ENCODE results near the gene MLH3.

DNA sequence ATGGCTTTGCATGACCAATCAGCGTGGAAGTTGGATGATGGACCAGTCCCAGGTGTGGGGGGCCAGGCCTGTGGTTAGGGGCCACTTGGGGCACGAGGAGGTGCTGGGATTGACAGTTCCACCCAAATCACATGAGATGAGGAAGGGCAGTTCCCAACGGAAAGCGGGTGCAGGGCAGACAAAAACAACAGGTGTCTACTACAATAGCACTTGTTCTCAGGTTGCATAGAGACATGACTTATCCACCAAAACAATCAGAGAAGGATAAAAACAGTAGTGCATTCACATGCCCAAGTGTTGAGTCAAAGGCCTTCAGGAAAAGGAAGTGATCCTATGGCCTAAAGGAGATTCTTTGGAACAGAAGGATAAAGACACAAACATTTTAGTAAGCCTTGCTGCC lies 63.1 kb downstream of the MLH3 start:
- TF ChIP-seq, protein P1, sequence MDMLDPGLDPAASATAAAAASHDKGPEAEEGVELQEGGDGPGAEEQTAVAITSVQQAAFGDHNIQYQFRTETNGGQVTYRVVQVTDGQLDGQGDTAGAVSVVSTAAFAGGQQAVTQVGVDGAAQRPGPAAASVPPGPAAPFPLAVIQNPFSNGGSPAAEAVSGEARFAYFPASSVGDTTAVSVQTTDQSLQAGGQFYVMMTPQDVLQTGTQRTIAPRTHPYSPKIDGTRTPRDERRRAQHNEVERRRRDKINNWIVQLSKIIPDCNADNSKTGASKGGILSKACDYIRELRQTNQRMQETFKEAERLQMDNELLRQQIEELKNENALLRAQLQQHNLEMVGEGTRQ (IDR thresholded peaks at IDR 0.05; ENCODE audit: low read depth, low read length) = no peak
- TF ChIP-seq, protein P1 (CRISPR knock-in tag; IDR thresholded peaks at IDR 0.05; ENCODE audit: borderline replicate concordance) = no peak
- TF ChIP-seq, protein P2, sequence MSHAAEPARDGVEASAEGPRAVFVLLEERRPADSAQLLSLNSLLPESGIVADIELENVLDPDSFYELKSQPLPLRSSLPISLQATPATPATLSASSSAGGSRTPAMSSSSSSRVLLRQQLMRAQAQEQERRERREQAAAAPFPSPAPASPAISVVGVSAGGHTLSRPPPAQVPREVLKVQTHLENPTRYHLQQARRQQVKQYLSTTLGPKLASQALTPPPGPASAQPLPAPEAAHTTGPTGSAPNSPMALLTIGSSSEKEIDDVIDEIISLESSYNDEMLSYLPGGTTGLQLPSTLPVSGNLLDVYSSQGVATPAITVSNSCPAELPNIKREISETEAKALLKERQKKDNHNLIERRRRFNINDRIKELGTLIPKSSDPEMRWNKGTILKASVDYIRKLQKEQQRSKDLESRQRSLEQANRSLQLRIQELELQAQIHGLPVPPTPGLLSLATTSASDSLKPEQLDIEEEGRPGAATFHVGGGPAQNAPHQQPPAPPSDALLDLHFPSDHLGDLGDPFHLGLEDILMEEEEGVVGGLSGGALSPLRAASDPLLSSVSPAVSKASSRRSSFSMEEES (CRISPR knock-in tag; IDR thresholded peaks at IDR 0.05) = no peak
- TF ChIP-seq RFX5 (IDR thresholded peaks at IDR 0.05; ENCODE audit: low read depth, low read length) (no peak), KDM4B (CRISPR knock-in tag; IDR thresholded peaks at IDR 0.05) (no peak), POLR2A (IDR thresholded peaks at IDR 0.05; ENCODE audit: insufficient read depth in 1 of 2, low read depth in 2 of 2, low read length in 2 of 2) (no peak), PHF20 (CRISPR knock-in tag; IDR thresholded peaks at IDR 0.05) (no peak), STAG1 (CRISPR knock-in tag; IDR thresholded peaks at IDR 0.05) (no peak), CHD2 (IDR thresholded peaks at IDR 0.05; ENCODE audit: low read depth, low read length) (no peak), MAFK (conservative IDR thresholded peaks at IDR 0.05 in 1 of 2, IDR thresholded peaks at IDR 0.05 in 1 of 2; ENCODE audit: low read length in 2 of 2) (no peak)
- TF ChIP-seq, protein P3, sequence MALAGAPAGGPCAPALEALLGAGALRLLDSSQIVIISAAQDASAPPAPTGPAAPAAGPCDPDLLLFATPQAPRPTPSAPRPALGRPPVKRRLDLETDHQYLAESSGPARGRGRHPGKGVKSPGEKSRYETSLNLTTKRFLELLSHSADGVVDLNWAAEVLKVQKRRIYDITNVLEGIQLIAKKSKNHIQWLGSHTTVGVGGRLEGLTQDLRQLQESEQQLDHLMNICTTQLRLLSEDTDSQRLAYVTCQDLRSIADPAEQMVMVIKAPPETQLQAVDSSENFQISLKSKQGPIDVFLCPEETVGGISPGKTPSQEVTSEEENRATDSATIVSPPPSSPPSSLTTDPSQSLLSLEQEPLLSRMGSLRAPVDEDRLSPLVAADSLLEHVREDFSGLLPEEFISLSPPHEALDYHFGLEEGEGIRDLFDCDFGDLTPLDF (CRISPR knock-in tag; IDR thresholded peaks at IDR 0.05) = no peak
- TF ChIP-seq, protein P4, sequence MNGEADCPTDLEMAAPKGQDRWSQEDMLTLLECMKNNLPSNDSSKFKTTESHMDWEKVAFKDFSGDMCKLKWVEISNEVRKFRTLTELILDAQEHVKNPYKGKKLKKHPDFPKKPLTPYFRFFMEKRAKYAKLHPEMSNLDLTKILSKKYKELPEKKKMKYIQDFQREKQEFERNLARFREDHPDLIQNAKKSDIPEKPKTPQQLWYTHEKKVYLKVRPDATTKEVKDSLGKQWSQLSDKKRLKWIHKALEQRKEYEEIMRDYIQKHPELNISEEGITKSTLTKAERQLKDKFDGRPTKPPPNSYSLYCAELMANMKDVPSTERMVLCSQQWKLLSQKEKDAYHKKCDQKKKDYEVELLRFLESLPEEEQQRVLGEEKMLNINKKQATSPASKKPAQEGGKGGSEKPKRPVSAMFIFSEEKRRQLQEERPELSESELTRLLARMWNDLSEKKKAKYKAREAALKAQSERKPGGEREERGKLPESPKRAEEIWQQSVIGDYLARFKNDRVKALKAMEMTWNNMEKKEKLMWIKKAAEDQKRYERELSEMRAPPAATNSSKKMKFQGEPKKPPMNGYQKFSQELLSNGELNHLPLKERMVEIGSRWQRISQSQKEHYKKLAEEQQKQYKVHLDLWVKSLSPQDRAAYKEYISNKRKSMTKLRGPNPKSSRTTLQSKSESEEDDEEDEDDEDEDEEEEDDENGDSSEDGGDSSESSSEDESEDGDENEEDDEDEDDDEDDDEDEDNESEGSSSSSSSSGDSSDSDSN (CRISPR knock-in tag; IDR thresholded peaks at IDR 0.05) = no peak
- TF ChIP-seq, protein P5, sequence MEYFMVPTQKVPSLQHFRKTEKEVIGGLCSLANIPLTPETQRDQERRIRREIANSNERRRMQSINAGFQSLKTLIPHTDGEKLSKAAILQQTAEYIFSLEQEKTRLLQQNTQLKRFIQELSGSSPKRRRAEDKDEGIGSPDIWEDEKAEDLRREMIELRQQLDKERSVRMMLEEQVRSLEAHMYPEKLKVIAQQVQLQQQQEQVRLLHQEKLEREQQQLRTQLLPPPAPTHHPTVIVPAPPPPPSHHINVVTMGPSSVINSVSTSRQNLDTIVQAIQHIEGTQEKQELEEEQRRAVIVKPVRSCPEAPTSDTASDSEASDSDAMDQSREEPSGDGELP (IDR thresholded peaks at IDR 0.05; ENCODE audit: borderline replicate concordance, low read depth) = no peak
- TF ChIP-seq, protein P6, sequence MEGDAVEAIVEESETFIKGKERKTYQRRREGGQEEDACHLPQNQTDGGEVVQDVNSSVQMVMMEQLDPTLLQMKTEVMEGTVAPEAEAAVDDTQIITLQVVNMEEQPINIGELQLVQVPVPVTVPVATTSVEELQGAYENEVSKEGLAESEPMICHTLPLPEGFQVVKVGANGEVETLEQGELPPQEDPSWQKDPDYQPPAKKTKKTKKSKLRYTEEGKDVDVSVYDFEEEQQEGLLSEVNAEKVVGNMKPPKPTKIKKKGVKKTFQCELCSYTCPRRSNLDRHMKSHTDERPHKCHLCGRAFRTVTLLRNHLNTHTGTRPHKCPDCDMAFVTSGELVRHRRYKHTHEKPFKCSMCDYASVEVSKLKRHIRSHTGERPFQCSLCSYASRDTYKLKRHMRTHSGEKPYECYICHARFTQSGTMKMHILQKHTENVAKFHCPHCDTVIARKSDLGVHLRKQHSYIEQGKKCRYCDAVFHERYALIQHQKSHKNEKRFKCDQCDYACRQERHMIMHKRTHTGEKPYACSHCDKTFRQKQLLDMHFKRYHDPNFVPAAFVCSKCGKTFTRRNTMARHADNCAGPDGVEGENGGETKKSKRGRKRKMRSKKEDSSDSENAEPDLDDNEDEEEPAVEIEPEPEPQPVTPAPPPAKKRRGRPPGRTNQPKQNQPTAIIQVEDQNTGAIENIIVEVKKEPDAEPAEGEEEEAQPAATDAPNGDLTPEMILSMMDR (CRISPR knock-in tag; IDR thresholded peaks at IDR 0.05) = no peak

Data from HepG2 (cell line).